ENCODE measurements around the gene LRRC10.
"Not testable (repeated sequence)": the region's sequence is repeated elsewhere in the genome, so short reads cannot be mapped to it uniquely, and the experiment has no call there.

LRRC10 gene

DNA sequence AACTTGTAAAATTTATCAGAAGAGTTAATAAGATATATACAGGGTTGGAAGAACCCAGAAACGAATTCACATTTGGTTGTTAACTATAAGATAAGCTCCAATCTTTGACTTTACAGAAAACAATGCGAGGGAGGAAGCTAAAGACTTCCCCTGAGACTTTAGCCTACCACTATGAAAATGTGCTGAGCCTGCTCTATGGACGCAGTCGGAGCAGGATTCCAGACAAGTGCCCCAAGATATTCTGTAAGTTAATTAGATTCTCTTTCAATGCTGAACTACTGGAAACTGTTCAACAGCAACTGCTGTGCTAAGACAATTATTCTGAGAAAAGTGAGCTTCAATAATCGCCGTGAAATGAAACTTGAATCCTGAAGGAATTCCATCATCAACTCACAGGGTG is 8.3 kb upstream of the LRRC10 start:
- DNase-seq (ENCODE audit: low read depth), result no peak

- no peak for DNase-seq (ENCODE audit: low read depth)
These were observed 5.3 kb upstream of the LRRC10 start for GRCh38 chr12:69616025-69616424.

GRCh38 chr12:69613351-69613750 is 2.6 kb upstream of the LRRC10 start:
- no peak for DNase-seq (ENCODE audit: low read depth)

GRCh38 chr12:69610126-69610525 is 581 bp downstream of the LRRC10 start:
- DNase-seq (ENCODE audit: low read depth), result no peak

DNA sequence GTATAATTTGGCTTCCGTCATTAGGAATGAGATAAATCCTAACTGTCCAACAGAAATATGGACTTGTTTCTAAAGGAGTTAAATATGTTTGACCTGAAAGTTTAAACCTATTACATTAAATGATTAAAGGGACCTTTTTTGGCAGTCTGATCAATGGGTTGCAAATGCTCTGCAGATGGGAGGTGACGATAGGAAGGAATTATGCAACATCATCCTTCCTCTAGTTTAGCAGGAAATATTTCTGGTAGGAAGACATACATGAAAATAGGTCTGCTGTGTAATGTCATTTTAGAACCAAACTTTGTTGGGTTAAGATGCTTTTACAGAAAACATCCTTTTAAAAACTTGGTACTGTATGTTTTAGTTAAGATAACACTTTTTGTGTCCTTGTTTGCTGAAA is 2.6 kb downstream of the LRRC10 start:
- DNase-seq (ENCODE audit: low read depth), result no peak

DNA sequence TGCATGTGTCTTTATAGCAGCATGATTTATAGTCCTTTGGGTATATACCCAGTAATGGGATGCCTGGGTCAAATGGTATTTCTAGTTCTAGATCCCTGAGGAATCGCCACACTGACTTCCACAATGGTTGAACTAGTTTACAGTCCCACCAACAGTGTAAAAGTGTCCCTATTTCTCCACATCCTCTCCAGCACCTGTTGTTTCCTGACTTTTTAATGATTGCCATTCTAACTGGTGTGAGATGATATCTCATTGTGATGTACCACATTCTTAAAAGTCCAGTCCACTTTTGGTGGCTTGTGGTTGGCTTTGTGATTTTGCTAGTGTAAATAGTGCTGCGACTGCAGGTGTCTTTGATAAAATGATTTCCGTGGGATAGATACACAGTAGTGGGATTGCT is 6.4 kb downstream of the LRRC10 start:
- DNase-seq (ENCODE audit: low read depth), result not testable (repeated sequence)

DNA sequence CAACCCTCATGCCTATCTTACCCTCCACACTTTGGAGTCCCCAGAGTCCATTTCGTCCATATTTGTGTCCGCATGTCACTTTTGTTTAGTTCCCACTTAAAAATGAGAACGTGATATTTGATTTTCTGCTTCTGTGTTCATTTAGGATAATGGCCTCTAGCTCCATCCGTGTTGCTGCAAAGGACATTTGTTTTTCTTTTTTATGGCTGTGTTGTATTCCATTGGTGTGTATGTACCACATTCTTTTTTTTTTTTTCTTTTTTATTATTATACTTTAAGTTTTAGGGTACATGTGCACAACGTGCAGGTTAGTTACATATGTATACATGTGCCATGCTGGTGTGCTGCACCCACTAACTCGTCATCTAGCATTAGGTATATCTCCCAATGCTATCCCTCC is 7.2 kb downstream of the LRRC10 start:
- DNase-seq (ENCODE audit: low read depth), result not testable (repeated sequence)

GRCh38 chr12:69602954-69603353 is 7.8 kb downstream of the LRRC10 start:
- DNase-seq (ENCODE audit: low read depth), result no peak

DNA sequence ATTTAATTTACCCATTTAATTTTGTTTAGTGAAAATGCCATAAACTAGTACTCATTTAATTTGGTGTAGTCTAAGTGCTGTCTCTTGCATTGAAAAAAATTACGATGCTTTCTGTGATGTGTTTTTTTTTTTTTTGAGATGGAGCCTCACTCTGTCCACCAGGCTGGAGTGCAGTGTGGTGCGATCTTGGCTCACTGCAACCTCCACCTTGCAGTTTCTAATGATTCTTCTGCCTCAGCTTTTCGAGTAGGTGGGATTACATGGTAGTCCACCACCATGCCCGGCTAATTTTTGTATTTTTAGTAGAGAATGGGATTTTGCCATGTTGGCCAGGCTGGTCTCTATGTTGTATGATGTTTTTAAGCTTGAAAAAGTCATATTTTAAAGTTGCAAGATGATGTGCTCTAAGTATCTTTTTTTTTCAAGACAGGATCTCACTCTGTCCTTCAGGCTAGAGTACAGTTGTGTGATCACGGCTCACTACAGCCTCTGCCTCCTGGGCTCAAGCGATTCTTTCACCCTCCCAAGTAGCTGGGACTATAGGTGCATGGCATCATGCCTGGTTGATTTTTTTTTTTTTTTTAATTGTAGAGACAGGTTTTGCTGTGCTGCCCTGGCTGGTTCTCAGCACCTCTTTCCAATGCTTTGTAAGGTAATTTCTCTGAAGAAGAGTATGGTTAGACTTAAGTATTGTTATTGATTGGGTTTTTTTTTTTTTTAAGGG is 8.6 kb downstream of the LRRC10 start:
- DNase-seq (ENCODE audit: low read depth), result no peak

DNA sequence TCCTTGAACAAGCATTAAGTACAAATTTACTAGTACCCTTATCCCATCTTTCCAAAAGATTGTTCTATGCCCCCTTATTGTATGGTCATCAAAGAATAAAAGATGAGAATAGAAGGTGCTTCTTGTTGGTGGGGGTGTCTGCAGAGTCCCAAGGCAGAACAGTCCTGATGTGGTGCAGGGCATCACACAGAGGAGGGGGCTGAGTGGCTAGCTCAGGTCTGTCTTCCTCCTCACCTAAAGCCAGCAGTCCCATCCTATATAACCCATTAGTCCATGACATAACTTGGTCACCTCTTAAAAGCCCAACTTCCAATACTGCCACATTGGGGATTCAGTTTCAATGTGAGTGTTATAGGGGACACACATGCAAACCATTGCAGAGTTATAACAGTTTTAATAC is 9.9 kb downstream of the LRRC10 start:
- no peak for DNase-seq (ENCODE audit: low read depth)

DNA sequence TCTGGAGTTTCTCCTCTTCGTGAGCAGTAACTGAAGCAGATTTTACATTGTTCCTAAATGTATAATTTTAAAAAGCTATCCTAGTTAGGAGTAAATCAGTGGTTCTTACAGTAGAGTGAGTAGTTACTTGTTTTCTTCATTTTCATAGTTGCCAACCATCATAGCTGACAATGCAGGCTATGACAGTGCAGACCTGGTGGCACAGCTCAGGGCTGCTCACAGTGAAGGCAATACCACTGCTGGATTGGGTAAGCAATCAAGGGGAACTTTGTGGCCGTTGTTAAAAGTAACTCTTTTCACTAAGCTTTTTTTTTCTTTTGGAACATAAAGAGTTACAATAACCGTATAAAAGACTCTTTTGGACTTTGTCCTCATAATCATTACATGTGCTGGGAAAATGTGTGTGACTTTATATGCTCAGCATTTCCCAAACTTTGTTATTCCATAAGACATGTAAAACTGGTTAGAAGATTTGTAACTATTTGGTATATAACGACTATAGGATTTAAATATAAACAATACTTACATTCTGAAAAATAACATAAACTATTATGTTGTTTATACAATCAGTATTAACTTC is 12.4 kb downstream of the LRRC10 start:
- DNase-seq (ENCODE audit: low read depth), result no peak

DNA sequence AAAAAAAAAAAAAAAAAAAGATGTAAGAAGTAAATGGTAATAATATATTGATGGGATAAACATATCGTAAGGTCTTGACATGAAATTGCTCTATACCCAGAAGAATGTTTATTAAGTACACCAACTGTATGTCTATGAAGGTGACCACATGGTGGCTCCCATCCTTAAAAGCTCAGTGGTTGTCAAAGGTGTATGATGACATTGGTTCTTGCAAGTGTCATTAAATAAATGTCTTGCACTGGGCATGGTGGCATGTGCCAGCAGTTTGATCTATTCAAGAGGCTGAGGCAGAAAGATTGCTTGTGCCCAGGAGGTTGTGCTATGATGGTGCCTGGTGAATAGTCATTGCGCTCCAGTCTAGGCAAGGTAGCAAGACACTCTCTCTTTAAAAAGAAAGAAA is 15.0 kb downstream of the LRRC10 start:
- DNase-seq (ENCODE audit: low read depth), result no peak

DNA sequence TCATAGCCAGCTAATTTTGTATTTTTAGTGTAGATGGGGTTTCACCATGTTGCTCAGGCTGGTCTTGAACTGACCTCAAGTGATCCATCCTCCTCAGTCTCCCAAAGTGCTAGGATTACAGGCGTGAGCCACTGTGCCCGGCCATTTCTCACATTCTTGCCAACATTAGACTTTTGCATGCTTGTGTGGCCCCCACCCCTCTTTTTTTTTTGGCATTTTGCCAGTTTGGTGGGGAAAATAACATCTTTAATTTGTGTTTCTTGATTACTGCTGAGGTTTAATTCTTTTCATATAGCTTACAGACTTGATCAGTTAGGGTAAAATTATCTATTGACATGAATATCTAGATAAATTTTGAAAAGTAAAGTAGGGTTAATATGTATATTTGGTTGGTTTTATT is 21.6 kb downstream of the LRRC10 start:
- no peak for DNase-seq (ENCODE audit: low read depth)

DNA sequence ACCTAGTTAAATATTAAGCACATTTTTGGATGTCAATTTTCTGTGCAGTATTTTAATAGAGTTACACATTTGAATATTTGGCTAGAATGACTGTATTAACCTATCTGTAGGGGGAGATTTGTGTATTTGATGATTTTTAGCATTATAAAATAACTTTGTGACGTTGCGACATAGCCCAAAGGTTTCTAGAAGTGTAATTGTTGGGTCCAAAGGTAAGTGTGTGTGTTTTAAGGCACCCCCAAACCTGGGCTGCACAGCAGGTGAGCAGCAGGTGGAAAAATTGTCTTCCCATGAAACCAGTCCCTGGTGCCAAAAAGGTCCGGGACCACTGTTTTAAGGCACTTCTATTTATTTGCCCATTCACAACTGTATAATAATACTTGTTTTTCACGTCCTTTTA is 22.2 kb downstream of the LRRC10 start:
- DNase-seq (ENCODE audit: low read depth), result no peak

GRCh38 chr12:69585189-69586062 is 25.3 kb downstream of the LRRC10 start, which contains the start of gene CCT2:
Gene CCT2, plus strand, starts transcription at chr12:69585459. Its CDS starts 63 bp downstream, at chr12:69585522.
- DNase-seq (ENCODE audit: low read depth), result peak; percentile 65

GRCh38 chr12:69583203-69583602 is 27.5 kb downstream of the LRRC10 start:
- no peak for DNase-seq (ENCODE audit: low read depth)

DNA sequence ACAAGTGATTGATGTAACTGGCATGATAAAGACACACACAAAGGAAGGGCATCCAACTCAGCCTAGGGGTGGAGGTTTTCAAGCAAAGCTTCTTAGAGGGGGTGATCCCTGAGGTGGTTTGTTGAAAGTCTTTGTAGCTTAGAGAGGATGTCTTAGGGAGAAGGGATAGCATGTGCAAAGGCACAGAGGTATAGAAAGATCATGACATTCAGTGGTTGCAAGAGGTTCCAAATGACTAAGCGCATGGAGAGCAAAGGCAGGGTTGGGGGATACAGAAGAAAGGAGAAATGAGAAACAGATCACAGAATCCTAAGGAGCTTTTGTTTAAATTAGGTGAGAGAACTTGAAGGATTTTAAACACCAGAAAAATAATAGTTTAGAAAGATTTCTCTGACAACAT is 30.6 kb downstream of the LRRC10 start:
- no peak for DNase-seq (ENCODE audit: low read depth)

DNA sequence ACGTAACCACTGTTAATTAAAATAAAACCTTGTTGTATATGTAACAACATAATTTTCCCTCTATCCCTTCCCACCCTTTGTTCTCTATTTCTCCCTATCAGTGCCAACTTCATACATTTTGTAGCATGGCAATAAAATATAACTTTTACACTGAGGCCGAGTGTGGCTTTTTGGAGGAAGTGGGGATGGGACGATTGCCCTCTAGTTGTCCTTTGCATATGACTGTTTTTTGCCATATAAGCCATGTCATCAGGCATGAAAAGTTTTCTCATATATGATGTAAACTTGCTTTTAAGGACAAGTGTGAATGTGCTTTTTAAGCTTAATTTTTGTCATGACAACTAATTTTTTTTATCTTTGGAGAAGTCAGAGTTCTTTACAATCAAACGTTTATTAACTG is 31.7 kb downstream of the LRRC10 start:
- DNase-seq (ENCODE audit: low read depth), result no peak

DNA sequence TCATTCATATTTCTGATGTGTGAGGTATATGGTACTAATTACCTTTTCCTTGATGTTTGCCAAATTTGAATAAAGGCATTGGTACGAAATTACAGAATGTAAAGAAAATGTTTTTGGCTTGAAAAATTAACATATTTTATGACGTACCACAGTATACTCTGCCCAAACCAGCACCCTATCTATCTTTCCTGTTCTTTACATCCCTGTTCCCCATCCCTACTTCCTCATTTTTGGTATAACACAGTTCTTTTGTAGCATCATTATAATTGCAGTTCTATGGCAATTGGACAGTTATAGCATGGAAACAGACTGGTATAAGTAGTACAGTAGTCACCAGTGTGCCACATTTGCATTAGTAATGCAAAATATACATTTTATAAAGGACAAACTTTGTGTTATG is 32.4 kb downstream of the LRRC10 start:
- DNase-seq (ENCODE audit: low read depth), result no peak

DNA sequence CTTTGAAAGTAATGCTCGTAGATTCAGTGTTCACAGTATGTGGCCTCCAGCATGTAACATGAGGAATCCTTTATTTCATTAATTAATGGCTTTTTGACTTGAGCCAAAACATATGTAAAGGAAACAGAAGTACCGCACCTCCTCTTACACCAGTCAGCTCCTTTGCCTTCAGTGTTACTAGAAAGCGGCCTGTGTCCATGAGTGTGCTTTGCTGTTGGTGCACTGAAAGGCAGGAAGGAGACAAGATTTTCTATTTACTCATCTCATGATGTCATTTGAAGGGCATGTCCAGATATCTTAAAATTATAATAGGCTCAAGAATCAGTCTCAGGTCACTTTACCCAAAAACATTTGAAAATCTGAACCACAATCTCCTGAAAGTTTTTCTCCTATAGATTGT is 35.4 kb downstream of the LRRC10 start:
- no peak for DNase-seq (ENCODE audit: low read depth)

GRCh38 chr12:69570545-69571399 is 39.9 kb downstream of the LRRC10 start:
- peak; percentile 16 for DNase-seq (ENCODE audit: low read depth)

GRCh38 chr12:69570000-69570516 is 40.6 kb downstream of the LRRC10 start:
- DNase-seq (ENCODE audit: low read depth), result peak; percentile 65
